RWPE1 (cell line): ENCODE results near the gene CRYAA.

Source experiments
- CTCF ChIA-PET: fragments of 350-600 bp; sonication (Branson Sonifier 250); formaldehyde crosslinking; extraction: SDS; loops from one replicate; lab custom pipeline; 2021; lab: Yijun Ruan, JAX
- POLR2A ChIA-PET: fragments of 400-600 bp; formaldehyde crosslinking; extraction: SDS; loops from one replicate; lab custom pipeline; 2020; ENCODE audit warnings: antibody characterized with exemption; ENCODE audit not compliant: low non-redundant PET; lab: Yijun Ruan, JAX
- DNase-seq: peaks from one replicate; pipeline ENCODE4 v3.0.0; 2012; ENCODE audit warnings: low spot score
- H3K27ac ChIP-seq: fragments of 450-650 bp; 2 replicates; pipeline ENCODE4 v1.5.1; 2017
- TF ChIP-seq, protein P1 (sequence below): fragments of 450-650 bp; conservative IDR thresholded peaks from 2 replicates; pipeline ENCODE4 v1.5.1; 2017; ENCODE audit warnings: low read depth, mild to moderate bottlenecking

Gene CRYAA

GRCh38 chr21:43192501-43193081 is 23.8 kb downstream of the CRYAA start:
- no peak for DNase-seq
- TF ChIP-seq, protein P1, sequence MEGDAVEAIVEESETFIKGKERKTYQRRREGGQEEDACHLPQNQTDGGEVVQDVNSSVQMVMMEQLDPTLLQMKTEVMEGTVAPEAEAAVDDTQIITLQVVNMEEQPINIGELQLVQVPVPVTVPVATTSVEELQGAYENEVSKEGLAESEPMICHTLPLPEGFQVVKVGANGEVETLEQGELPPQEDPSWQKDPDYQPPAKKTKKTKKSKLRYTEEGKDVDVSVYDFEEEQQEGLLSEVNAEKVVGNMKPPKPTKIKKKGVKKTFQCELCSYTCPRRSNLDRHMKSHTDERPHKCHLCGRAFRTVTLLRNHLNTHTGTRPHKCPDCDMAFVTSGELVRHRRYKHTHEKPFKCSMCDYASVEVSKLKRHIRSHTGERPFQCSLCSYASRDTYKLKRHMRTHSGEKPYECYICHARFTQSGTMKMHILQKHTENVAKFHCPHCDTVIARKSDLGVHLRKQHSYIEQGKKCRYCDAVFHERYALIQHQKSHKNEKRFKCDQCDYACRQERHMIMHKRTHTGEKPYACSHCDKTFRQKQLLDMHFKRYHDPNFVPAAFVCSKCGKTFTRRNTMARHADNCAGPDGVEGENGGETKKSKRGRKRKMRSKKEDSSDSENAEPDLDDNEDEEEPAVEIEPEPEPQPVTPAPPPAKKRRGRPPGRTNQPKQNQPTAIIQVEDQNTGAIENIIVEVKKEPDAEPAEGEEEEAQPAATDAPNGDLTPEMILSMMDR, result no peak
- ChIA-PET CTCF (interaction anchor here (0.6 kb wide), 1 partner anchor 702 kb away, joined by 3 read pairs; no protein-coding TSS in a partner anchor), POLR2A (interaction anchor here (0.6 kb wide), 1 partner anchor 132 kb away, joined by 4 read pairs; no protein-coding TSS in a partner anchor)
- H3K27ac ChIP-seq, result peak overlapping the region; percentile 99

- ChIA-PET POLR2A (interaction anchor here (0.6 kb wide), 1 partner anchor 140 kb away, joined by 3 read pairs; no protein-coding TSS in a partner anchor), CTCF (interaction anchor here (0.6 to 0.7 kb wide), 2 partner anchors 10 to 150 kb away, joined by 3 read pairs; no protein-coding TSS in a partner anchor)
- TF ChIP-seq, protein P1, result no peak
- H3K27ac ChIP-seq, result peak overlapping the region; percentile 99
- DNase-seq, result no peak
These were observed 24.4 kb downstream of the CRYAA start for GRCh38 chr21:43193088-43193650.

DNA sequence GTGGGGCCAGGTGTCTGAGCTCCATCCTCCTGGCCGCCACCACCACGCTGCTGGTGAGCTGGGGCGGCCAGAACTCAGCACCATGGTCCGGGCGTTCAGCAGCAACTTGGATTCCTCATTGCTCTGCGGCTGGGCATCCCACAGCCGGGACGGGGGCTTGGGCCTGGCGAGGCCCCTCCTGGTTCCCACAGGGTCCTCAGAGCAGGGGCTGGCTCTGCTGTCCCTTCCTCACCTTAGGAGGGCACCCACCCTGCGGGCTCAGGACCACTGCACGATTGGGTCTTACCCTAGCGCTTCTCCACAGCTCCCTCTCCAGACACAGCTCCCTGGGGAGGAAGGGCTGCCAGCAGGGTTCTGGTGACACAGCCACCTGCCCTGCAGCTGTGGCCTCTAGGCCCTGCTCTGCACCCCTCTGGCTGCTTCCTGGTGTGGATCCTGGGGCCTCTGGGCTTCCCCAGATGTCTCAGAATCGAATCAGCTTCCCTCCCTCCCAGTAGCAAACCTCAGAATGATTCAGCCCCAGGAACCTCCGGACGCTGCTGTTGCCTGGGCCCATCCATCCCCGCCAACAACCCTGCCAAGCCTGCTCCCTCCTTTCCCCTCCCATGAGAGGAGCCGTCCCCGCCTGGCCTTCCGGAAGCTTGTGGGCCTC is 25.0 kb downstream of the CRYAA start:
- peak overlapping the region; percentile 99 for H3K27ac ChIP-seq
- TF ChIP-seq, protein P1, result no peak
- peak; percentile 82 for DNase-seq
- CTCF ChIA-PET, result interaction anchor here (0.6 to 0.7 kb wide), 2 partner anchors 10 to 150 kb away, joined by 3 read pairs; no protein-coding TSS in a partner anchor
- POLR2A ChIA-PET, result interaction anchor here (0.6 kb wide), 1 partner anchor 140 kb away, joined by 3 read pairs; no protein-coding TSS in a partner anchor

DNA sequence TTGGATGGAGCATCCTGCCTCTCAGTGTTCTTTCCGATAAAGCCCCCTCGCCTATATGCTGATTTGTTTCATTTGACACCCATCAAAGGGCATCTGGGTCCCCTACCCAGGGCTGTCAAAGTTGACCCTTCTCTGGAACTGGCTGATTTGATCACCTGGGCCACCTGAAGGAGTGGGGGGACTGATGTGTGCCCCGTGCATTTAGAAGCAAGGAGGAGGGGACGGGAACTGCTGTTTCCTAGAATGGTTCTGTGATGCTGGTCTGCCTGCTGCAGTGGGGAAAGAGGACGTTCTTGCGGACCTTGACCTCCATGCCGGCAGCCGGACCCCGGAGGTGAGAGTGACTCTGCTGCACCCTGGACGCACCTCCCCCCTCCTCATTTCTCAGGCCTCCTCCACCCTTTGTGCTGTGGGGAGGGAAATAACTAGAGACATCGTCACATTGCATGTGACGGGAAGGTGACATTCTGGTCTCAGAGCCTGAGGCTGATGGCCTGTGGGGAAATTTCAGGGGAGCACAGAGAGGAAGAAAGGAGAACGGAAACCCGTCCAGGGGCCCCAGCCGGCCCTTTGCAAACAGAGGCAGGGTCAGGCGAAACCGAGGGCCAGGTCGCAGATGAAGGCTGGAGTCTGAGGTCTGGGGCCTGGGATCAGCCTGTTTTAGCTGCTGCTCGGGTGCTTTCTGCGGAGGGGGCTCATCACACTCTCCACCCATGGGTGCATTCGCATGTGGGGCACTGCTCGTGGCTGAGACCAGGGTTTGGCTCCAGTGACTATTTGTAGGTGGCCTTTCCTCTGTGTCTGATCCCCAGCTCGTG is 25.7 kb downstream of the CRYAA start:
- H3K27ac ChIP-seq, result peak overlapping the region; percentile 99
- TF ChIP-seq, protein P1, result no peak
- CTCF ChIA-PET, result interaction anchor here (0.7 kb wide), 1 partner anchor 9 kb away, joined by 3 read pairs; no protein-coding TSS in a partner anchor
- POLR2A ChIA-PET, result no interaction called here
- no peak for DNase-seq

- no peak for DNase-seq
- peak overlapping the region; percentile 99 for H3K27ac ChIP-seq
- CTCF ChIA-PET, result no interaction called here
- TF ChIP-seq, protein P1, result no peak
- POLR2A ChIA-PET, result no interaction called here
These were observed 26.6 kb downstream of the CRYAA start for GRCh38 chr21:43195121-43196021.
